GM12878 (cell line): ENCODE measurements around the gene CFAP300.

ENCODE experiments used
- CTCF ChIP-seq, 3 experiments: IDR thresholded peaks in 2 of 3; conservative IDR thresholded peaks in 1 of 3; 2 replicates each; pipeline ENCODE4 v1.5.1; 2011; ENCODE audit warnings: low read depth in 3 of 3, low read length in 3 of 3, mild to moderate bottlenecking in 3 of 3, control low read depth in 2 of 3, moderate library complexity in 2 of 3, inconsistent platforms in 1 of 3, mixed read lengths in 1 of 3; ENCODE audit not compliant: control insufficient read depth in 2 of 3, insufficient read depth in 1 of 3; ENCODE audit errors: extremely low read depth in 1 of 3
- EP300 ChIP-seq, 2 experiments: fragments of 150-350 bp in 1 of 2; IDR thresholded peaks; 2 replicates each; pipeline ENCODE4 v1.6.1; 2011 to 2012; ENCODE audit warnings: low read depth in 2 of 2, low read length in 2 of 2, borderline replicate concordance in 1 of 2, improper control_type of control experiment in 1 of 2, inconsistent platforms in 1 of 2; ENCODE audit not compliant: control insufficient read depth in 1 of 2
- FOXM1 ChIP-seq: IDR thresholded peaks from 2 replicates; pipeline ENCODE4 v1.6.1; 2012; ENCODE audit warnings: low read depth, mild to moderate bottlenecking, inconsistent platforms, low read length, moderate library complexity
- IRF3 ChIP-seq: fragments of 450-650 bp; IDR thresholded peaks from 2 replicates; pipeline ENCODE4 v1.6.1; 2014; ENCODE audit warnings: mild to moderate bottlenecking
- POLR2A ChIP-seq: IDR thresholded peaks from 2 replicates; pipeline ENCODE4 v1.6.1; 2011; ENCODE audit warnings: low read depth, mild to moderate bottlenecking, low read length
- REST ChIP-seq: IDR thresholded peaks from 2 replicates; pipeline ENCODE4 v1.6.1; 2012; ENCODE audit warnings: mild to moderate bottlenecking, low read depth, low read length
- SP1 ChIP-seq: IDR thresholded peaks from one replicate; pipeline ENCODE4 v1.6.1; 2011; ENCODE audit warnings: low read depth, low read length
- YY1 ChIP-seq: IDR thresholded peaks from 2 replicates; pipeline ENCODE4 v1.6.1; 2011; ENCODE audit warnings: low read depth, mild to moderate bottlenecking, low read length
- ZZZ3 ChIP-seq: IDR thresholded peaks from 2 replicates; pipeline ENCODE4 v1.6.1; 2011; ENCODE audit warnings: low read depth; ENCODE audit not compliant: control insufficient read depth, insufficient read length

GRCh38 chr11:102012946-102013345, 34.3 kb upstream of the CFAP300 start:
- no peak for TF ChIP-seq CTCF (IDR thresholded peaks at IDR 0.05 in 2 of 3, conservative IDR thresholded peaks at IDR 0.05 in 1 of 3; ENCODE audit: control insufficient read depth in 2 of 3, extremely low read depth in 1 of 3, insufficient read depth in 1 of 3, low read depth in 3 of 3, low read length in 3 of 3)
- TF ChIP-seq REST: no peak
- no peak for TF ChIP-seq EP300 (IDR thresholded peaks at IDR 0.05; ENCODE audit: borderline replicate concordance in 1 of 2, control insufficient read depth in 1 of 2, low read depth in 2 of 2, low read length in 2 of 2)
- no peak for TF ChIP-seq ZZZ3
- TF ChIP-seq FOXM1: no peak
- TF ChIP-seq IRF3: no peak
- no peak for TF ChIP-seq YY1
- TF ChIP-seq POLR2A: no peak
- TF ChIP-seq SP1: no peak
